Hepatocyte (in vitro differentiated cells): Measurements from ENCODE around the gene ATP6V1B1. TPM values are rescaled to one million over a fixed set of nuclear protein-coding genes. Genes with fewer than 3 reads are reported as not detected.

Experiments
- DNase-seq: peaks from one replicate; pipeline ENCODE4 v3.0.0-alpha.2; 2016; ENCODE audit warnings: low spot score
- H2AFZ ChIP-seq: fragments of 200-600 bp; sonication (generic); 2 replicates; pipeline ENCODE4 v1.6.0; 2016; ENCODE audit warnings: antibody characterized with exemption, mild to moderate bottlenecking
- H3K27ac ChIP-seq: fragments of 200-600 bp; sonication (generic); 2 replicates; pipeline ENCODE4 v1.5.1; 2016; ENCODE audit warnings: mild to moderate bottlenecking
- H3K27me3 ChIP-seq: fragments of 200-600 bp; sonication (generic); 2 replicates; pipeline ENCODE4 v1.6.1; 2016
- H3K36me3 ChIP-seq: fragments of 200-600 bp; sonication (generic); replicated peaks from 2 replicates; pipeline ENCODE4 v1.5.1; 2016; ENCODE audit warnings: low read depth; ENCODE audit not compliant: insufficient read depth
- H3K4me1 ChIP-seq: fragments of 200-600 bp; sonication (generic); 2 replicates; pipeline ENCODE4 v1.5.1; 2016; ENCODE audit warnings: mild to moderate bottlenecking, moderate library complexity; ENCODE audit not compliant: insufficient read depth
- H3K4me2 ChIP-seq: fragments of 200-600 bp; sonication (generic); 2 replicates; pipeline ENCODE4 v1.6.0; 2016
- H3K4me3 ChIP-seq: fragments of 200-600 bp; sonication (generic); 2 replicates; pipeline ENCODE4 v1.5.1; 2016; ENCODE audit warnings: mild to moderate bottlenecking
- H3K79me2 ChIP-seq: fragments of 200-600 bp; sonication (generic); 2 replicates; pipeline ENCODE4 v1.6.0; 2017; ENCODE audit warnings: mild to moderate bottlenecking
- H3K9me2 ChIP-seq: fragments of 200-600 bp; sonication (generic); replicated peaks from 2 replicates; pipeline ENCODE4 v1.6.0; 2017; ENCODE audit warnings: mild to moderate bottlenecking; ENCODE audit not compliant: insufficient read depth
- H3K9me3 ChIP-seq: fragments of 200-600 bp; sonication (generic); 2 replicates; pipeline ENCODE4 v1.5.1; 2016; ENCODE audit warnings: low read depth, mild to moderate bottlenecking
- H4K20me1 ChIP-seq: fragments of 200-600 bp; sonication (generic); 2 replicates; pipeline ENCODE4 v1.6.0; 2016; ENCODE audit warnings: mild to moderate bottlenecking; ENCODE audit not compliant: insufficient read depth, poor library complexity, severe bottlenecking
- CTCF ChIP-seq: fragments of 200-600 bp; sonication (generic); IDR thresholded peaks from 2 replicates; pipeline ENCODE4 v1.5.1; 2016; ENCODE audit warnings: antibody characterized with exemption, mild to moderate bottlenecking; ENCODE audit not compliant: poor library complexity
- EZH2 ChIP-seq: fragments of 200-600 bp; sonication (generic); IDR thresholded peaks from 2 replicates; pipeline ENCODE4 v1.6.1; 2016; ENCODE audit warnings: antibody characterized with exemption, mild to moderate bottlenecking, borderline replicate concordance
- EZH2phosphoT487 ChIP-seq: fragments of 200-600 bp; sonication (generic); IDR thresholded peaks from one replicate; pipeline ENCODE4 v1.6.1; 2018; ENCODE audit warnings: antibody characterized with exemption, mild to moderate bottlenecking, low read depth, moderate library complexity; ENCODE audit not compliant: unreplicated experiment, severe bottlenecking
- WGBS: methylation state at CpG from one replicate; pipeline ENCODE4 v1.1.6; 2016; ENCODE audit warnings: low lambda C conversion rate; ENCODE audit errors: missing lambda C conversion rate; 5-methylcytosine and 5-hydroxymethylcytosine counted together
- polyA plus RNA-seq: library from polyadenylated mRNA; unstranded; fragments of >200 nt; fragmentation: Nextera tagmentation; extraction: Ambion mirVana; gene quantifications from 2 replicates; pipeline ENCODE4 v1.2.1, GENCODE V29; 2016
- total RNA-seq: library from RNA; depleted of rRNA; stranded (reverse); fragments of >200 nt; gene quantifications from 2 replicates; pipeline ENCODE4 v1.2.3, GENCODE V29; 2014

ATP6V1B1 gene
- total and polyA plus RNA-seq, 2 experiments from 2014 or later = 1.7 to 2.9 TPM

DNA sequence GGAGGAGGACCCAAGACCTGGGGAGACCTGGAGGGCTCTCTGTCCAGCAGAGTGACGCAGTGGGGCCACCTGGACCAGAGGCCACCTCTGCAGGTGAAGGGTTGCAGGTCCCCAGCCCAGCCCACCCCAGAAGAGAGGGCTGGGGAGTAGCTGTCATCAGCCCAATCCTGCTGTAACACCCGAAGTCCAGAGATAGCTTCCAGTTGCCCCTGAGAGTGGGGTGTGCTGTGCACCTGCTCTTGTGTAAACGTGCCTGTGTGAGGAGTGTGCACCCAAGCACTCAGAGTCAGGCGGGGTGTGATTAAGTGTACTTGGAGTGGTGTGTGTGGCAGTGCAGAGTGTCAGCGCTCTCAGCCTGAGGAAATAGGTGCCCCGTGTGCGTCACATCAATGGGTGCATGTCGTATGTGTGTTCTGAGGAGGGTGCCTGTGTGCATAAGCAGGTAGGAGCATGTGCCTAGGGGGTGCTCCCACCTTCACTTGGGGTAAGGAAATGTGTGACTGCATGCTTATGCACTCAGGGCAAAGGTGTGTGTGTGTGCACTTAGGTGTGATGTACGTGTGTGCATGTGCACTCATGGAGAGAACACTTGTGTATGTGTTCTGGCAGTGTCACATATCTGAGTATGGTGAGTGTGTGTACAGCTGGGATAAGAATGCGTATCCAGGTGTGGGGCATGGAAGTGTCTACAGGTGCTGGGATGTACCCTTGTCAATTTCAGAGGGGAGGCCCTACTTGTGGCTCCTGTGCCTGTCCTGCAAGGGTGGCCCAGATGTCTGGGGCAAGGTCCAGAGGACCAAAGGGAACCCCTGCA lies 672 bp downstream of the ATP6V1B1 start:
- Histone ChIP-seq H2AFZ (no peak overlapping the region), H3K4me2 (no peak overlapping the region), H4K20me1 (no peaks in the 10 kb centered on the region), H3K79me2 (no peaks in the 10 kb centered on the region), H3K27ac (no peak overlapping the region), H3K4me1 (no peaks in the 10 kb centered on the region), H3K9me3 (no peaks in the 10 kb centered on the region), H3K4me3 (no peak overlapping the region), H3K36me3 (no peaks in the 10 kb centered on the region), H3K9me2 (no peaks in the 10 kb centered on the region), H3K27me3 (peaks cover 27% of the 10 kb centered on the region)
- no peak for TF ChIP-seq EZH2phosphoT487
- TF ChIP-seq CTCF = no peak
- TF ChIP-seq EZH2 = no peak
- 81% methylated on average over 9 of the region's 10 CpGs for WGBS
- DNase-seq = no peak

- H3K27me3 ChIP-seq = peaks cover 30% of the 10 kb centered on the region
- H4K20me1 ChIP-seq = no peaks in the 10 kb centered on the region
- no peak overlapping the region for H2AFZ ChIP-seq
- no peak for TF ChIP-seq EZH2
- TF ChIP-seq CTCF = no peak
- TF ChIP-seq EZH2phosphoT487 = no peak
- DNase-seq = peak; percentile 30
- H3K4me1 ChIP-seq = no peaks in the 10 kb centered on the region
- no peaks in the 10 kb centered on the region for H3K79me2 ChIP-seq
- WGBS = 69% methylated on average over 10 of the region's 10 CpGs
- no peaks in the 10 kb centered on the region for H3K36me3 ChIP-seq
- H3K9me3 ChIP-seq = no peaks in the 10 kb centered on the region
- no peak overlapping the region for H3K4me2 ChIP-seq
- H3K9me2 ChIP-seq = no peaks in the 10 kb centered on the region
- H3K27ac ChIP-seq = no peak overlapping the region
- no peak overlapping the region for H3K4me3 ChIP-seq
Observed at GRCh38 chr2:70936979-70937811, 1.5 kb downstream of the ATP6V1B1 start.

DNA sequence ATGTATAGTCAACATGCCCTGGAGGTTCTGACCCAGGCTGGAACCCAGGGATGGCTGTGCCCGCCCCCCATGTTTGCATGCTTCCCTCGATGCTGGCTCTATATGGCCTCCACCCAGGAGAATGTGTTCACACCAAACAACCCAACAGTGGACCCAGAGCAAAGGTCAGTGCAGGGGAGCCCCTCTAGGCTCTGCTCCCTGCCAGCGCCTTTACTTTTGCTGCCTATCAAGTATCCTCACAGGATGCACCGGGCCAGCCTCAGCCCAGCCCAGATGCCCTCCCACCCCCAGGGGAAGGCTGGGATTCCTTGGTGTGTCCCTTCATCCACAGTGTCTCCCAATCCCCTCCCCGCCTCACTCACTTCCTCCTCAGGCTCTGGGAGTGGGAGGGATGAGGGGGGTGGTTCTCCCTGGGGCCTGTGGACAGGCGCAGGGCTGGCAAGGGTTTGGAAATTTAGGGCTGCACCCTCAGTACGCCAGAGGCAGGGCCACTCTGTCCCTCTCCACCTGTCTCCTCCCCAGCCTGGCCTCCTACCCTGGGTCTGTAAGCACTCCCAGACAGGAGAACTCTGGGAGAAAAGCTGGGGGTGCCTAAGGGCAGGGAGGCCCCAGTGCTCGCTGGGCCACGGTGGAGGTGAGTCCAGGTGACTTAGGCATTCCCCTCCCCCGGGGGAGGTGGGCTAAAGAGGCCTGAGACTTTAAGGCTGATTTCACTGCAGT lies 2.3 kb downstream of the ATP6V1B1 start:
- Histone ChIP-seq H3K4me1 (no peaks in the 10 kb centered on the region), H2AFZ (no peak overlapping the region), H3K4me2 (no peak overlapping the region), H3K27me3 (peaks cover 30% of the 10 kb centered on the region), H3K36me3 (no peaks in the 10 kb centered on the region), H3K9me2 (no peaks in the 10 kb centered on the region), H3K27ac (no peak overlapping the region), H3K79me2 (no peaks in the 10 kb centered on the region), H3K4me3 (no peak overlapping the region), H4K20me1 (no peaks in the 10 kb centered on the region), H3K9me3 (no peaks in the 10 kb centered on the region)
- TF ChIP-seq CTCF (no peak), EZH2phosphoT487 (no peak), EZH2 (no peak)
- DNase-seq = peak; percentile 8
- 61% methylated on average over 10 of the region's 10 CpGs for WGBS
